HG02970 (cell line): Measurements from ENCODE around the gene FAM83F.

ENCODE experiments used
- ATAC-seq: cut with Tn5 transposase; IDR thresholded peaks from one replicate; pipeline ENCODE4 v1.9.1; 2021; ENCODE audit warnings: mild to moderate bottlenecking, moderate library complexity, moderate number of reproducible peaks; ENCODE audit not compliant: unreplicated experiment, low FRiP score

FAM83F gene

DNA sequence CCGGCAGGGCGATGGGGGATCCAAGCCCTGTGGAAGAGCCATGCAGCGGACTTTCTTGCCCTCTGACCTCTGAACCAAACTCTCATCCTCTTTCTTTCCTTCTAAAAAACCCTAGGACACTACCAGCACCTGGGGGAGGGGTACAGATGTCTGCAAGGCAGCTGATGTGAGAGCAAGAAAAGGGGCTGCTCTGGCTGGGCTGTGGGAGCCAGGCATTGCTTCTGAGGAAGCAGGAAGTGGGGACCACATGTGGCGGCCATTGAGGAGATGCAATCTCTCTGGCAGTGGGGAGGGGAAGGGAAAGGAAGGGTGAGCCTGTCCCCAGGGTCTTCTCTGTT, 36.0 kb downstream of the FAM83F start:
- ATAC-seq = no peak

- no peak for ATAC-seq
Observed at GRCh38 chr22:40031766-40032470, 37.2 kb downstream of the FAM83F start.

GRCh38 chr22:40033586-40034380, 39.0 kb downstream of the FAM83F start:
- no peak for ATAC-seq

DNA sequence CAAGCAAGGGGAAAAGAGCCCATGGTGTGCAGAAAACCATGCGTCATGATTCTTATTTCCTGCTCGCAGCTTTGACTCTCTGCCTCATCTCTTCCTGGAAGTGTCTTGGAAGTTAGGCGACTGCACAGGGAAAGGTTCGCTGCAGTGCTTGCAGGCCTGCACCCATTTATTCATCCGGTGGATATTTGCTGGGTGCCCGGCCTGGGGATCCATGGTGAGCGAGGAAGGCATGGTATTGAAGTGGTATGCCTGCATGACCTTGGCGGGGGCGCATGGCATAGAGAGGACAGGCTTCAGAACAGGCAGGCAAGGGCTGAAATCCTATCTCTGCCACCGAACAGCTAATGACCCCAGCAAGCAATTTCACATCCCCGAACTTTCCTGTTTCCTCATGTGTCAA, 40.6 kb downstream of the FAM83F start:
- ATAC-seq = no peak

DNA sequence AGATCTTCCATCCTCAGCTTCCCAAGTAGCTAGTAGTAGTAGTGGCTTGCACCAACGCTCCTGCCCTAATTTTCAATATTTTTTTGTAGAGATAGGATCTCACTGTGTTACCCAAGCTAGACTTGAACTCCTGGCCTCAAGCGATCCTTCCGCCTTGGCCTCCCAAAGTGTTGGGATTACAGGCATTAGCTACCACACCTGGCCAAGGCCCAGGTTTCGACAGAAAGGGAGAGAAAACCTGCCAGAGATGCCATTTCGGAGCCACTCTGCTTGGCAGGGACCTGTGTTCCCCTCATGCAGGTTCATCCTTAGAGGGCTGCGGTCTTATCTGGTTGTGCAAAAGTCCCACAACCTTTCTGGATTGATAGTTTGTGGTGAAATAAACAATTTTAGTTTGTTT, 41.4 kb downstream of the FAM83F start:
- no peak for ATAC-seq

GRCh38 chr22:40036591-40037225, 42.0 kb downstream of the FAM83F start:
- ATAC-seq = no peak

DNA sequence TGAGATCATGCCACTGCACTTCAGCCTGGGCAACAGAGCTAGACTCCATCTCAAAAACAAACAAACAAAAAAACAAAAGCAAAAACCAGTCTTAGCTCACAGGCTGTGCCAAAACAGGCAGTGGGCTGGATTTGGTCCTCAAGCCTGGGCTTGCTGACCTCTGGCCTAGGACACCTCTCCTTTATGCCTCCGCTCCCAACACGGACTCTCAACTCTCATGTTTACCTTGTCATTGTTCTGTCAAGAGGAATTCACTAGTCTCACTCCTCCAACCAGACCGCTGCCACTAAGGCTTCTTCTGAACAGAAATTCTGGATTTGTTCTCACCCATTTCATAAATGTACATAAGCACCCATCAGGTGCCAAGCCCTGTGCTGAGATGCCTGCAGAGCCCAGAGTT, 42.6 kb downstream of the FAM83F start:
- ATAC-seq = no peak

- no peak for ATAC-seq
Observed at GRCh38 chr22:40039482-40040115, 44.8 kb downstream of the FAM83F start.

DNA sequence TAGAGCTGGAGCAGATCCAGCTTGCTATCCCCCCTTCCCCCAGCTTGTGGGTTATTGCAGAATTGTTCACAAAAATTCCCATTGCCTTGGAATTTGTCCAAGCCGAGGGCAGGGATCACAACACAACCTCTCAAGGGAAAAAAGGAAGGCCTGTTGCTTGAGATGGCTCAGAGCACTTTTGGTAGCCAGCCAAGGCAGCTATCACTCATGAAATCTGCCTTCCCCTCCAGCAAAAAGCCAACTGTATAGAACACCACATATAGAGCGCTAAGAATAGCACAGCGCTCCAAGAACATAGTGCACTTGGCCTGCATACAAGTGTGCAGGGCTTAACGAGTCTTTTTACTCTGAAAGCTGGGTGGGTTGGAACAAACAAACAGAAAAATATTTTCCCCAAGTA, 46.2 kb downstream of the FAM83F start:
- no peak for ATAC-seq

GRCh38 chr22:40041366-40042137, 46.8 kb downstream of the FAM83F start:
- no peak for ATAC-seq

DNA sequence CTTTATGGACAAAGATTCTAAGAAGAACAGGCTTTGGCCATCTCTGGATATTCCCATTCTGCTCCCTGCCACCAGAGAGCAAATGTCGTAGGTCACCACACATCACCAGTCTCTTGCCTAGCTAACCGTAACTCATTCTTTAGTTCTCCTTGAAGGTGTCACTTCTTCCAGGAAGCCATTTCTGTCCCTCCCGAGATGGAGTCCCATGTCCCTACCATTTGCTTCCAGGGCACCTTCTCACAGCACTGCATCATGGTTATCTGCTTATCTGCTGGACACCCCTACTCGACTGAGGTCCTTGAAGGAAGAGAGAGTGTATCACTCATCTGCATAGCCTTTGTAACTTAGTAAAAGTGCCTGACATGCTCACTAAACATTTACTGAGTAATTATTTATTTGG, 47.6 kb downstream of the FAM83F start:
- ATAC-seq = no peak

DNA sequence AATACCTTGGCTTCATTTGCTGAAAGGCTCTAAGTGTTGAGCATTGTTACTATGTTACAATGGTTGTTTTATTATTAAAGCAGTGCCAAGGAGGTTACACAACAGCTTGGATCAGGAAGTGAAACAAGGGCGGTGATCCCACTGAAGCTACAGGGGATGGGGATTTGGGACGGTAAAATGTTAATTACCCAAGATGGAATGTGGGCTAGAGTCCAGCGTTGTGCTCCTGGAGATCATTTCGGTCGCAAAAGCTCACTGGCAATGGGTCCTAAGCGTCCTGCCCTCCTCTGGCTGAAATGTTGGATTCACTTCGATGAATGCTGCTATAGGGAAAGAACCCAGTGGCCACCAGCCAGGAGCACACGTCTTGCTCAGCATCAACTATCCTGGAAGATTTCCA, 48.3 kb downstream of the FAM83F start:
- no peak for ATAC-seq

DNA sequence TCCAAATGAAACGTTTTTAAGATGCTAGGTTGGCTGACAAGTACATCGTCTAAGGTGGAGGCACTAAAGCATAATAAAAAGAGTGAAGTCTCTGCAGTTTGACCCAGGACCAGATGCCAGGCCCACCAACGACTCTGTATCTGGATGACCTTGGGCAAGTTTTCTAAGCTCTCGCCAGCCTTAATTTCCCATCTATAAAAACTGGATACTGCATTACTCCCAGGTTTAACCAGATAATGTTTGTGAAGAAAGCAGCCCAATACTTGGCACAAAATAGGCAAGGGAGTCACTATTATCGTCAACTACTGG, 49.0 kb downstream of the FAM83F start:
- no peak for ATAC-seq

DNA sequence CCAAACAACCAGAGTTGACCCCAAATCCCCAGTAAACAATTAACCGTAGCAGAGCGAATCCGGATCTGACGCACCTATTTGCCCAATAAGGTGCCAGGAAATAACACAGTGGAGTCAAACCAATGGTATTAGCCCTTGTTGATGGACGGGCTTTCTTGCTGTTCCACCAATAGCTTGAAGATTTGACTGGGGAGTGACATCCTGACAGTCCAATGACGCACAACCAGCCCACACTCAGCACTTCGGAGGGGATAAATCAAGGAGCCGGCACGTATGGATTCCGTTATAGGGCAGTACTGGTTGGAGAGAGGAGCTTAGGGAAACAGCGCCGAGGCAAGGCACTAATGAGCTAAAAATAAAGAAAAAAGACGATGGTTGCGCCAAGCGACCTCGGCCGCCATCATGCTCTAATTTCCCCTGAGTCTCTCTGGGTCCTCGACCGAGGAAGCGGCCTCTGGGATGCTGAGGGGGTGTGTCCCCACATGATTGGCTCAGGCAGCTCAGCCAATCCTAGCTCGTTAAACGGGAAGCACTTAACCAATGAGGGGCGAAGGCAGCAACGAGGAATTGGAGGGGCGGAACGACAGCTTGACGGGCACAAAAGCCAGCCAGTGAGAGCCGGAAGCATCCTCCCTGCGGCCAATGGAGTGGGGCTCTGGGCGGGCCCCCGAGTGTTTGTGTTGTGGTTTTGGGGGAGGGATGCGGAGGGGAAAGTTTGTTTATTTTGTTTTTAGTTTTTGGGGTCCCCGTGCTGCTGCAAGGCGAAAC, 49.5 kb downstream of the FAM83F start:
- peak; percentile 81 for ATAC-seq

GRCh38 chr22:40044870-40045834, 50.4 kb downstream of the FAM83F start:
- ATAC-seq = peak; percentile 23

DNA sequence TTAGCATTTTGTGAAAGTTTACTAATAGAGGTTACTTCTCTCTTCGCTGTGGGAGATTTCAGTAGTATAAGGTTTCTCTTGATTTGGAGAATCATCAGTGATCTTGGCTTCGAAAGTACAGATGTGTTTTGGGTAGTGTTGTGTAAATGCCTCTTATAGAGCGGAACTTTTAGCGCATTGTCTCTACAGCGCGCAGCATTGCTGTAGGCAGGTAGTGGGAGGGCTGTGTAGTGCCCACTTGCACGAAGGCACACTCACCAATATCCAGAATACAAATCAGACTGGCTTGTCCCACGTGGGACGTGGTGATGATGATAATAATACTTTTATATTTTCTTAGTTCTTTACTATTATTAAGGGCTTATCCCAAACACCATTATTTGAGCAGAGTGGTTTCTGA, 51.4 kb downstream of the FAM83F start:
- ATAC-seq = no peak

- peak; percentile 56 for ATAC-seq
Observed at GRCh38 chr22:40050258-40050657, 55.5 kb downstream of the FAM83F start.

- no peak for ATAC-seq
Observed at GRCh38 chr22:40051322-40051721, 56.6 kb downstream of the FAM83F start.

GRCh38 chr22:40053460-40053859, 58.7 kb downstream of the FAM83F start:
- no peak for ATAC-seq
